GM21825 (cell line): Measurements from ENCODE around the gene PNMA8A.
"Not testable (repeated sequence)": the region's sequence is repeated elsewhere in the genome, so short reads cannot be mapped to it uniquely, and the experiment has no call there.

Source experiments
- ATAC-seq: cut with Tn5 transposase; IDR thresholded peaks from one replicate; pipeline ENCODE4 v1.9.1; 2021; ENCODE audit warnings: mild to moderate bottlenecking, moderate library complexity; ENCODE audit not compliant: unreplicated experiment

The PNMA8A gene

DNA sequence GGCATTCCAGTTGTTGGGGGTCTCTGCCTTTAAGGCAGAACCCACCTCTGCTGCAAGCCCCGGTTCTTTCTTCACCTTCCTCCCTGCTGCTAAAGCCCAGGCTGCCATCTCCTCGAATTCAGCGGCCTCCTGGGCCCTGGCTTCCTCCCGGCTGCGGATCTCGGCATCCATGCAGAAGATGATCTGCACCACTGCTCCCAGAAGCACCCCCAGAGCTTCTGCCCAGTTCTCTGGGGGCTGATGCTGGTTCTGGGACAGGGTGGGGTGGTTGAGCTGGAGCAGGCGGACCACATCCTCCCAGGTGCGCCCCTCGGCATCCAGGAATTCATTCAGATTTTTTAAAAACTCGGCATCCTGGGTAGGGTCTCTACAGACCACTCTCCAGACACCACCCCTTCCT lies 987 bp downstream of the PNMA8A start:
- no peak for ATAC-seq

DNA sequence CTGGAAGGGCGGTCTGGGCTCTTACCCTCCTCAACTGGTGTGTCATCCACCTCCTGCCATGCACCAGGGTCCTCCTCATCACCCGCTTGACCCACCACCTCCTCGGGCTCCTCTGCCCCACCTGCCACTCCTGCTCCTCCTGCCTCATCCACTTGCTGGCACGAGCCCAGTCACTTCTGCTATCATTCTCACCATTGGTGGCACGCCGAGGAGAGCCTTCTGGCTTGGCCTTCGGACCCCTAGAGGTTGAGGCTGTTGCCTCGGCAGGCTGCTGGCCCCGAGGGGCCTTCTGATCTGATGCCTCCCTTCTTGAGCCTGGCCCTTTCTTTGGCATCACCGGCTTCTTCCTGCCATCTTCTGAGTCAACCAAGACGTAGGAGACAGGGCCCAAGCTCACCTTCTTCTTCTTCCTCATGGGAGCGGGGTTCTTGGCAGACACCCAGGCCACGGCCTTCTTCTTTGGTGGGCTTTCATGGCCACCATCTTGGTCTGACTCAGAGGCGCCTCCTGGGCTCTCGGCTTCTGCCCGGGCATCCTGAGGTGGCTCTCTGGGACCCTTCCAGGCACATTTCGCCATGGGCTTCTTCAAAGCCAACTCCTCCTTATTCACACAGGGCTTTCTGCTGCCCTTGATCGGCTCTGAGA lies 1.7 kb downstream of the PNMA8A start:
- ATAC-seq: no peak

GRCh38 chr19:46466536-46467196 lies 4.7 kb downstream of the PNMA8A start:
- ATAC-seq: no peak

- ATAC-seq: no peak
Measured at GRCh38 chr19:46463516-46463915, 7.8 kb downstream of the PNMA8A start.

DNA sequence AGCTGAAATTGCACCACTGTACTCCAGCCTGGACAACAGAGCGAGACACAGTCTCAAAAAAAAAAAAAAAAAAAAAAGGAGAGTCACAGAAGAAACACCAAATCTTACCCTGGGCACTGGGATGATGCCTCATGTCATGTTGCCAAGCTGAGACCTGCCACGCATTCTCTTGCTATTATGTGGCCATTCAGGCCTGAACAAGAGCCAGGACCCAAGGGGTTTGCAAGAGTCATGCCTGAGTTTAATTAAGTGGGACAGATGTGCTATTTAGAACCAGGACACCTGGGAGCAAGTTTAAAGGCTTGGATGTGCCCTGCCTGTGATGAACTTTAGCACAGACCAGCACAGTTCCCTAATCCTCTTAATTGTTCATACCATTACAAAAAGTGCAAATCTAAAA lies 9.8 kb downstream of the PNMA8A start:
- ATAC-seq: no peak

DNA sequence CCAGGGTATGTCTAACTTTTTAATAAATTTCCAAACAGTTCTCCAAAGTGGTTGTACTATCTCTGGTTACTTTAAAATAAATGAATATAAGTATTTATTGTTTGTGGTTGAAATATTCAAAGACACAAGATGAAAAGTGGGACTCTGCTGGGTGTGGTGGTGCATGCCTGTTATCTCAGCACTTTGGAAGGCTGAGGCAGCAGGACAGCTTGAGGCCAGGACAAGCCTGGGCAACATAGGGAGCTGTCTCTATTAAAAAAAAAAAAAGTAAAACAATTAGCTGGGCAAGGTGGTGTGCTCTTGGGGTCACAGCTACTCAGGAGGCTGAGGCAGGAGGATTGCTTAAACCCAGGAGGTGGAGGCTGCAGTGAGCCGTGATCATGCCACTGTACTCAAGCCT lies 10.4 kb downstream of the PNMA8A start:
- ATAC-seq: no peak

- no peak for ATAC-seq
Measured at GRCh38 chr19:46460055-46460454, 11.3 kb downstream of the PNMA8A start.

DNA sequence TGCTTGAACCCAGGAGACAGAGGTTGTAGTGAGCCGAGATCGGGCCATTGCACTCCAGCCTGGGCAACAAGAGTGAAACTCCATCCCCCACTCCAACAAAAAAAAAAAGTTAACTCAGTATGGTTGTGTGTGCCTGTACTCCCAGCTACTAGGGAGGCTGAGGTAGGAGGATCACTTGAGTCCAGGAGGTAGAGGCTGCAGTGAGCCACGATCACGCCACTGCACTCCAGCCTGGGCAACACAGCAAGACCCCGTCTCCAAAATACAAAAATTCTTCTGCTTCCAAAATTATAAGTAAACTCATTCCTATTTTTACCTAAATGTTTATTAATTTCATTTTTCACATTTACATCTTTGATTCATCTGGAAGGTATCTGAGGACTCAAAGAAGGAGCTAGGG lies 14.4 kb downstream of the PNMA8A start:
- no peak for ATAC-seq

GRCh38 chr19:46454244-46454643 lies 17.1 kb downstream of the PNMA8A start:
- no peak for ATAC-seq

- ATAC-seq: no peak
Measured at GRCh38 chr19:46453661-46454060, 17.7 kb downstream of the PNMA8A start.

GRCh38 chr19:46452186-46452585 lies 19.2 kb downstream of the PNMA8A start:
- ATAC-seq: no peak

DNA sequence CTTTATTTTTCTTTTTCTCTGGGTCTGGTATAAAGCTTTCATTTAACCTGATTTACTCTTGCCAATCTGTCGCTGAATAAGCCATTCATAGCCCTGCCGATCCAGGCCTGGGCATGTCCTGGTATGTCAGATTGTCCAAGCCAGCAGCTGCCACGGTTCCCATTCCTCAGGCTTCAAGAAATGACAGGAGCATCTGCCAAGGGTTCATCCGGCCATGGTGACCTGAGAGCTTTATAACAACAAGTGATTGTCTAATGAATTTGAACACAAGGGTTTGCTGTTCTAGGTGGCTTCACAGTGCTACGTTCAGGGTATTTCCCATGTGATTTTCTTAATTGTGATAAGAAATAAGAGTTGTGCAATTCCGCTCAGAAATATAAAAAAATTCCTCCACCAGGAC lies 20.0 kb downstream of the PNMA8A start:
- no peak for ATAC-seq

- ATAC-seq: no peak
Measured at GRCh38 chr19:46450737-46451136, 20.6 kb downstream of the PNMA8A start.

DNA sequence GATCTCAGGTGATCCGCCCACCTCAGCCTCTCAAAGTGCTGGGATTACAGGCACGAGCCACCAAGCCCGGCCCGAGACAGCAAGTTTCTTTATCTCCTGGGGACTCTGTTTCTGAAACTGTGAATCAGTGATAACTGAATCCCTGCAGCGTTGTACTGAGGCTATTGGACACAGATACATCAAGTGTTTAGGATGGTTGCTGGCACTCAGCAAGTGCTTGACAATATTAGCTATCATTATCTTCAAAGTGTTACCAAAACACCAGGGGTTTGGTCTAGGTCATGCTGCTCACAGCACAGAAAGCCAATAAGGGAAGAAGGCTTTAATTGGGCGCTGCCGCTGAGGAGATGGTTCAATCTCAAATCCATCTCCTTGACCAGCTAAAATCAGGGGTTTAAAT lies 22.1 kb downstream of the PNMA8A start:
- ATAC-seq: no peak

GRCh38 chr19:46448601-46449000 lies 22.8 kb downstream of the PNMA8A start:
- ATAC-seq: no peak

- no peak for ATAC-seq
Measured at GRCh38 chr19:46447824-46448223, 23.5 kb downstream of the PNMA8A start.

- no peak for ATAC-seq
Measured at GRCh38 chr19:46447006-46447405, 24.4 kb downstream of the PNMA8A start.

GRCh38 chr19:46446021-46446420 lies 25.3 kb downstream of the PNMA8A start:
- ATAC-seq: no peak

GRCh38 chr19:46442808-46443450 lies 28.4 kb downstream of the PNMA8A start:
- ATAC-seq: no peak

DNA sequence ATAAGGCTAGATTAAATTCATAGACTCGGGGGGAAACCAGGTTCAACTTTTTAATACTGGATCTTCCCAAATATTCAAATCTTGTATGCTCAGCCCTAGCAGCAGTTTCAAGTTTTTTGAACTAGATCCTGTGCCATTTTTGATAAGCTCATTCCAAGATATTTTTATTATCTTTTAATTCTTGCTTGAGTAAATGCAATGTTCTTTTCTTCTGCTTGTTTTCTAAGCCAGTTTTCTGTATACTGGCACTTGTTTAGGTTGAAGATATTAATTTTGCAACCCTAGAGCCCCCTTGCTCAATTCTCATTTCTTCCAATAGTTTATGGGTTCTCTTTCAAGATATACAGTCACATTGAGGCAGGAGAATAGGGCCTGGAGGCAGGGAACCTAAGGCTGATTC lies 29.5 kb downstream of the PNMA8A start:
- no peak for ATAC-seq

DNA sequence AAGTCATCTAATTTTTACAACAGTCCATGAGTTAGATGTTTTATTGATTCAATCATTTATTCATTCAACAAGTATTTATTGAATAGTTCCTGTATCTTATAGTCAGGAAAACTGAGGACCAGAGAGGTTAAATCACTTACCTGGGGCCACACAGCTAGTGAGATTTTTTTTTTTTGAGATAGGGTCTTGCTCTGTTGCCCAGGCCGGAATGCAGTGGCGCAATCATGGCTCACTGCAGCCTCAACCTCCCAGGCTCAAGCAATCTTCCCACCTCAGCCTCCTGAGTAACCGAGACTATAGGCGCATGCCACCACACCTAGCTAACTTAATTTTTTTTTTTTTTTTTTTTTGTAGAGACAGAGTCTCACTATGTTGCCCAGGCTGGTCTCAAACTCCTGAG lies 35.7 kb downstream of the PNMA8A start:
- ATAC-seq: not testable (repeated sequence)

- no peak for ATAC-seq
Measured at GRCh38 chr19:46435009-46435408, 36.4 kb downstream of the PNMA8A start.
